Measurements from ENCODE around the gene CPPED1.

GRCh38 chr16:12735805-12736204 is 67.9 kb downstream of the CPPED1 start:
- TF ChIP-seq POLR2A (IDR thresholded peaks at IDR 0.05; ENCODE audit: low read depth) (no peak), CTCF (IDR thresholded peaks at IDR 0.05) (no peak), EP300 (IDR thresholded peaks at IDR 0.05) (no peak), POLR2AphosphoS5 (IDR thresholded peaks at IDR 0.05) (no peak)
